GM12874 (cell line): ENCODE measurements around the gene ADAM33.

ENCODE experiments used
- CTCF ChIP-seq: IDR thresholded peaks from 2 replicates; pipeline ENCODE4 v1.5.1; 2011; ENCODE audit warnings: low read depth, mild to moderate bottlenecking, control low read depth, low read length, moderate library complexity; ENCODE audit not compliant: insufficient read depth

The ADAM33 gene

GRCh38 chr20:3692706-3693294 is 11.0 kb upstream of the ADAM33 start:
- no peak for TF ChIP-seq CTCF

GRCh38 chr20:3691897-3692296 is 10.1 kb upstream of the ADAM33 start:
- no peak for TF ChIP-seq CTCF

GRCh38 chr20:3691306-3691705 is 9.5 kb upstream of the ADAM33 start:
- no peak for TF ChIP-seq CTCF

GRCh38 chr20:3690413-3690812 is 8.6 kb upstream of the ADAM33 start:
- TF ChIP-seq CTCF: no peak

GRCh38 chr20:3689978-3690377 is 8.2 kb upstream of the ADAM33 start:
- no peak for TF ChIP-seq CTCF

- TF ChIP-seq CTCF: no peak
Measured at GRCh38 chr20:3687655-3688054, 5.8 kb upstream of the ADAM33 start.

- no peak for TF ChIP-seq CTCF
Measured at GRCh38 chr20:3686867-3687321, 5.1 kb upstream of the ADAM33 start.
